ENCODE results near the gene CCDC82. TPM values are rescaled to one million over a fixed set of nuclear protein-coding genes. Genes with fewer than 3 reads are reported as not detected.

CCDC82 gene
- total RNA-seq, 1 donor from 2014 or later, result 25.5 TPM

DNA sequence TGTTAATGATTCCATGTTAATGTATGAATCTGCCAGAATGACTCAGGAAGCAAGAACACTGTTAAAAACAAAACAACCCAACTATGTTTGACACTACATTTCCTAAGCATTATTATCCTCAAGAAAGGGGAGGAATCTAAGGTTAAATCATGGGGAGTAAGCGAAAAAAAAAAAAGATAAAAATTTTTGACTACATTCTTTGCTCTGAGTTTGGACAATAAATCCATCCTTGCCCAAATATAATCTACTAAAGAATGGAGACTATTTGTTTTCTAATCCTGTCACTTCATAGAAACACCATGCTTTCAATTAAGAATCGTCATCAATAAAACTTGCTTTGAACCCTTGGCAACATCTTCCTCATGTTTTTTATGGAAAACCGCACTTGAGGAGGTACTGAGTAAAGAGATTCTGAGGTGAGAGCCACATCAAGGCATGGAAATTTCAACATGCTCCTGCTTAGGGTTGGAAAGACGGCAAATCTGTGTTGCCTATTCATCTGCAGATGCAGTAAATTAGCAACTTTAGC, 56.5 kb downstream of the CCDC82 start:
- Histone ChIP-seq H3K27me3 (ENCODE audit: control insufficient read depth, insufficient read depth, low read length) (no peaks in the 10 kb centered on the region), H3K36me3 (ENCODE audit: control insufficient read depth, insufficient read depth, low read length) (no peaks in the 10 kb centered on the region), H3K4me3 (ENCODE audit: low read depth, low read length) (no peak overlapping the region)
- TF ChIP-seq, protein P1, sequence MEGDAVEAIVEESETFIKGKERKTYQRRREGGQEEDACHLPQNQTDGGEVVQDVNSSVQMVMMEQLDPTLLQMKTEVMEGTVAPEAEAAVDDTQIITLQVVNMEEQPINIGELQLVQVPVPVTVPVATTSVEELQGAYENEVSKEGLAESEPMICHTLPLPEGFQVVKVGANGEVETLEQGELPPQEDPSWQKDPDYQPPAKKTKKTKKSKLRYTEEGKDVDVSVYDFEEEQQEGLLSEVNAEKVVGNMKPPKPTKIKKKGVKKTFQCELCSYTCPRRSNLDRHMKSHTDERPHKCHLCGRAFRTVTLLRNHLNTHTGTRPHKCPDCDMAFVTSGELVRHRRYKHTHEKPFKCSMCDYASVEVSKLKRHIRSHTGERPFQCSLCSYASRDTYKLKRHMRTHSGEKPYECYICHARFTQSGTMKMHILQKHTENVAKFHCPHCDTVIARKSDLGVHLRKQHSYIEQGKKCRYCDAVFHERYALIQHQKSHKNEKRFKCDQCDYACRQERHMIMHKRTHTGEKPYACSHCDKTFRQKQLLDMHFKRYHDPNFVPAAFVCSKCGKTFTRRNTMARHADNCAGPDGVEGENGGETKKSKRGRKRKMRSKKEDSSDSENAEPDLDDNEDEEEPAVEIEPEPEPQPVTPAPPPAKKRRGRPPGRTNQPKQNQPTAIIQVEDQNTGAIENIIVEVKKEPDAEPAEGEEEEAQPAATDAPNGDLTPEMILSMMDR (IDR thresholded peaks at IDR 0.05; ENCODE audit: insufficient read depth, low read length, poor library complexity, severe bottlenecking), result no peak
- DNase-seq (ENCODE audit: low read depth), result no peak

DNA sequence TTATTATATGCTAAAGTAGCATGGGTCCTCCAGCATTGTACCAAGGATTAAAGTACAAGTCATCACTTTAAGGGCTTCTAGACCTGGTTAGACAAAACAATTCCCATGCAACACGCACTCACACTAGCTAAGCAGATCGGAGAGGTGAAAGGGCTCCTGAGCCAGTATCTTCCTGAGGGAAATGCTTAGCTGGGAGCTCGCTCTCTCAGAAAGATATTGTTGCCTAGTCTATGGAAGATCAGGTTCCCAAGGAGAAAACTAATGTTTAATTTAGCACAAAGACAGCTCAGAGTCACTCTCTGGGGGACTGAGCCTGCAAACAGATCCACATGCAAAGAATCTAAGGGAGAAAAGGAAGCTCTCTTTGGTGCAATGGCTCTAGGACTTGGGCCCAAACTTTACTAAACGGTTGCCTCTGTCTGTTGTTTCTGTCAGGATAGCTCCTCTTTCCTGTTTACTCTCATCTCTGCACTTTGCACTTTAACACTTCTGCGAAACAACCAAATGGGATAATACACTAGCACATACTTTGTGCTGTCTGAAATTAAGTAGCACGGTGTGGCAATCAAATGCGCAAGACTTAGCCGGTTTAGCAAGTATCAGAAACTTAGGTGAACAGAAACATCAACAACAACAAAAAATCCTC, 57.5 kb downstream of the CCDC82 start:
- no peaks in the 10 kb centered on the region for H3K27me3 ChIP-seq (ENCODE audit: control insufficient read depth, insufficient read depth, low read length)
- TF ChIP-seq, protein P1 (IDR thresholded peaks at IDR 0.05; ENCODE audit: insufficient read depth, low read length, poor library complexity, severe bottlenecking), result no peak
- no peak overlapping the region for H3K4me3 ChIP-seq (ENCODE audit: low read depth, low read length)
- no peak for DNase-seq (ENCODE audit: low read depth)
- no peaks in the 10 kb centered on the region for H3K36me3 ChIP-seq (ENCODE audit: control insufficient read depth, insufficient read depth, low read length)

DNA sequence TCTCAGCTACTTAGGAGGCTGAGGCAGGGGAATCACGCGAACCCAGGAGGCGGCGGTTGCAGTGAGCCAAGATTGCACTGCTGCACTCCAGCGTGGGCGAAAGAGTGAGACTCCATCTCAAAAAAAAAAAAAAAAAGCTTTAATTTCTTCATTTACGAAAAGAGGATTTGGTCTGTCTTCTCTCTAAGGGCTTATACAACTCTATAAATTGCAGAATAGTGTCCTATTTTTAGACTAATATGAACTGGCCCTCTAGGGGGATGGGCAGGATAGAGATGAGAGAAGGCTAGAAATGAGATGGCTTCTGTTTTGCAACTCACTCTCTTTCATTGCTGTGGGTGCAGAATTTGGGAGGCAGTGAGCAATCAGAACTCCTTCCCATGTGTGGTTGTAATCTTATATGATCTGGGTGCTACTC, 58.0 kb downstream of the CCDC82 start:
- Histone ChIP-seq H3K4me3 (ENCODE audit: low read depth, low read length) (no peak overlapping the region), H3K36me3 (ENCODE audit: control insufficient read depth, insufficient read depth, low read length) (no peaks in the 10 kb centered on the region), H3K27me3 (ENCODE audit: control insufficient read depth, insufficient read depth, low read length) (no peaks in the 10 kb centered on the region)
- TF ChIP-seq, protein P1 (IDR thresholded peaks at IDR 0.05; ENCODE audit: insufficient read depth, low read length, poor library complexity, severe bottlenecking), result no peak
- DNase-seq (ENCODE audit: low read depth), result no peak

DNA sequence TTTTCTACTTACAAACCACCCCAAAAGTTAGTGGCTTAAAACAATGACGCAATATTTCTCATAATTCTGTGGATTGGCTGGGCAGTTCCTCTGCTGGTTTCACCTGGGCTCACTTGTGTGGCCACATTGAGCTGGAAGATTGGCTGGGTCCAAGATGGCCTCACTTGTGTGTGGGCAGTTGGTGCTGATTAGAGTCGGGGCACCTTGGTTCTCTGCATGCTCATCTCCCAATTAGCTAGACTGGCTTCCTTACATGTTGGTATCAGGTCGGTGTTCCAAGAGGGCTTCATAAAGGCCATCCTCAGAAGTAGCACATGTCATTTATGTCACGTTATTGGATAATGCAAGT, 59.2 kb downstream of the CCDC82 start:
- no peaks in the 10 kb centered on the region for H3K36me3 ChIP-seq (ENCODE audit: control insufficient read depth, insufficient read depth, low read length)
- no peak overlapping the region for H3K4me3 ChIP-seq (ENCODE audit: low read depth, low read length)
- TF ChIP-seq, protein P1 (IDR thresholded peaks at IDR 0.05; ENCODE audit: insufficient read depth, low read length, poor library complexity, severe bottlenecking), result no peak
- DNase-seq (ENCODE audit: low read depth), result no peak
- no peaks in the 10 kb centered on the region for H3K27me3 ChIP-seq (ENCODE audit: control insufficient read depth, insufficient read depth, low read length)

DNA sequence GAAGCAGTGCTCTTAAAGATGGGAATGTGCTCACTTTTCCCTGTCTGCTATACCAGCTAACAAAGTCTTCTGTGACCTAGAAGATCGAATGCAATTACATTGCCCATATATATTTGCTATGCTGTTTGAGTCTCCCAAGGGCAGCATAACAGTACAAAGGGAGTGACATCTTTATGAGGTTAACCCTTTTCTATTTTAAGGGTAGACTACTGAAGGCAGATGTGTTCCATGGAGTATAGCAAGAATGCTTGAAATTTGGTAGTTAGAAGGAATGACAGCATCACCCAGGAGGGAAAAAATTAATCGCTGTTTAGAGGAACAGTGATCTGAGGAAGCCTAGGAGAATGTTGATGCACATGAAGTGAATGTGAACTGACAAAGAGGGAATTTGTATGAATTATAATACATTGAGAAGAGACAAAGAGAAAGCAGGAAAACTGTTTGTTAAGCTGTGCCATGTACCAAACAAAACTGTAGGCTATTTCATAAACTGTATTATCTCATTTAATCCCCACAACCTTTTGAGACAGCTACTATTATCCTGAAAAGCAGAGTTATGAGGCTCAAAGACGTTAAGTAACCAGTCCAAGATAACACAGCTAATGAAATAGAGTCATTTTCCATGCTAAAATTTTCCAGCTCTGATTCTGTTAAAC, 59.7 kb downstream of the CCDC82 start:
- TF ChIP-seq, protein P1 (IDR thresholded peaks at IDR 0.05; ENCODE audit: insufficient read depth, low read length, poor library complexity, severe bottlenecking), result no peak
- no peaks in the 10 kb centered on the region for H3K36me3 ChIP-seq (ENCODE audit: control insufficient read depth, insufficient read depth, low read length)
- no peaks in the 10 kb centered on the region for H3K27me3 ChIP-seq (ENCODE audit: control insufficient read depth, insufficient read depth, low read length)
- DNase-seq (ENCODE audit: low read depth), result no peak
- no peak overlapping the region for H3K4me3 ChIP-seq (ENCODE audit: low read depth, low read length)

Data from kidney epithelial cell (primary cell).